Dendritic cell treated with granulocyte-macrophage colony-stimulating factor and Interleukin-4, amounts not matched to agents 40 ng/mL and 50 ng/mL, for 4 days (primary cell): ENCODE results near the gene NHP2.

Experiments
- H3K27ac Mint-ChIP-seq: one replicate; pipeline ENCODE4 v1.8.0; 2022; ENCODE audit warnings: mild to moderate bottlenecking, mixed read lengths
- H3K27me3 Mint-ChIP-seq: one replicate; pipeline ENCODE4 v1.8.0; 2022; ENCODE audit warnings: mild to moderate bottlenecking, mixed read lengths
- H3K36me3 Mint-ChIP-seq: one replicate; pipeline ENCODE4 v1.8.0; 2022; ENCODE audit warnings: low read depth, mixed read lengths
- H3K4me1 Mint-ChIP-seq: one replicate; pipeline ENCODE4 v1.8.0; 2022; ENCODE audit warnings: low read depth, mixed read lengths
- H3K4me3 Mint-ChIP-seq: one replicate; pipeline ENCODE4 v1.8.0; 2022; ENCODE audit warnings: mild to moderate bottlenecking, moderate library complexity, mixed read lengths
- H3K9me3 Mint-ChIP-seq: one replicate; pipeline ENCODE4 v1.8.0; 2022; ENCODE audit warnings: mixed read lengths
- intact Hi-C: fragments of 100-400 bp; cut with micrococcal nuclease; formaldehyde crosslinking; loops from one replicate; pipeline ENCODE4 v1.15.0; 2022

Gene NHP2

DNA sequence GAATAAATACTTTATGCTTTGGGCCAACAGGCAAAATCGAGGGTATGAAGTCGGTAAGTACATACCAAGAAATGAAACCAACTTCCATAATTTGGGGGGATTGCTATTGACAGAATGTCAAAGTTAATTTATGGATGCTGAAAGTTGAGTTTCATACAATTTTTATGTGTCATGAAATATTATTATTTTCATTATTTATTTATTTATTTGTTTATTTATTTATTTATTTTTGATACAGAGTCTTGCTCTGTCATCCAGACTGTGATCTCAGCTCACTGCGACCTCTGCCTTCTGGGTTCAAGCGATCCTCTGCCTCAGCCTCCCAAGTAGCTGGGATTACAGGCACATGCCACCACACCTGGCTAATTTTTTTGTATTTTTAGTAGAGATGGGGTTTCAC, 38.0 kb upstream of the NHP2 start:
- peaks cover 21% of the 10 kb centered on the region for H3K4me1 Mint-ChIP-seq
- H3K4me3 Mint-ChIP-seq = no peak overlapping the region
- H3K27ac Mint-ChIP-seq = no peak overlapping the region
- no peaks in the 10 kb centered on the region for H3K36me3 Mint-ChIP-seq
- no peaks in the 10 kb centered on the region for H3K9me3 Mint-ChIP-seq
- H3K27me3 Mint-ChIP-seq = peaks cover 17% of the 10 kb centered on the region
- intact Hi-C loops = no loop called here

DNA sequence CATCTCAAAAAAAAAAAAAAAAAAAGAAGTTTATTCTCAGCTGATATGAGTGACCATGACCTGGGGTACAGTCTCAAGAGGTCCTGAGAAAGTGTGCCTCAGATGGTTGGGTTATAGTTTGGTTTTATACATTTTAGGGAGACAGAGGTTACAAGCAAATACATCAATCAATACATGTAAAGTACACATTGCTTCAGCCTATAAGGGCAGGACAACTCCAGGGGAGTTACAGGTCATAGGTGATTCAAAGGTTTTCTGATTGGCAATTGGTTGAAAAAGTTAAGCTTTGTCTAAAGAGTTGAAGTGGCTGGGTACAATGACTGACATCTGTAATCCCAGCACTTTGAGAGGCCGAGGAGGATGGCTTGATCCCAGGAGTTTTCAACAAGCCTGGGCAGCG, 35.7 kb upstream of the NHP2 start:
- Mint-ChIP-seq H3K9me3 (no peaks in the 10 kb centered on the region), H3K27me3 (peaks cover 12% of the 10 kb centered on the region), H3K36me3 (no peaks in the 10 kb centered on the region), H3K4me1 (peaks cover 27% of the 10 kb centered on the region), H3K4me3 (no peak overlapping the region), H3K27ac (no peak overlapping the region)
- intact Hi-C loops = no loop called here

DNA sequence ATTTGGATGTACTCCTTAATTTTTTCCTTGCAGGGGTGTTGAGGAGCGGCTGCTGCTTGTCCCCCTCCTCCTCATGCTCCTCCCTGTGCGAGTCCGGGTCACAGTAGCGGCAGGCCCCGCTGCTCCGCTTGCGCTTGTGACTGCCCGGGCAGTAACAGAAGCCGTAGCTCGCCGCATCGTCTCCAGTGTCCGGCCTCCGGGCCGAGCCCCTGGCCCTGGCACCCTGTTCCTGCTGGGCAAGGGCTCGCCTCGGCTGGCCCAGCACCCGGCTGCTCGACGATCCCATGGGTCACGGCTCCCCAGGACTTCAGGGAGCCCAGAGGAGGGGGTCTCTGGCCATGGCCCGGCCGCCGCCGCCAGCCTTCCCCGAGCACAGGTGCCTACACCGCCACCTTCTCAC, 33.3 kb upstream of the NHP2 start, which contains the start of gene GMCL2:
TSS of gene GMCL2 (minus strand) at position 358 of the 400 bp plus-strand sequence. CDS start at position 286, 72 bp downstream.
- no peak within 1 kb of the TSS for H3K4me3 Mint-ChIP-seq
- H3K27ac Mint-ChIP-seq = no peak within 1 kb of the TSS
- no peaks in the 10 kb centered on the region for H3K36me3 Mint-ChIP-seq
- H3K9me3 Mint-ChIP-seq = no peaks in the 10 kb centered on the region
- peaks cover 20% of the 10 kb centered on the region for H3K4me1 Mint-ChIP-seq
- H3K27me3 Mint-ChIP-seq = no peaks in the 10 kb centered on the region
- intact Hi-C loops = no loop called here

DNA sequence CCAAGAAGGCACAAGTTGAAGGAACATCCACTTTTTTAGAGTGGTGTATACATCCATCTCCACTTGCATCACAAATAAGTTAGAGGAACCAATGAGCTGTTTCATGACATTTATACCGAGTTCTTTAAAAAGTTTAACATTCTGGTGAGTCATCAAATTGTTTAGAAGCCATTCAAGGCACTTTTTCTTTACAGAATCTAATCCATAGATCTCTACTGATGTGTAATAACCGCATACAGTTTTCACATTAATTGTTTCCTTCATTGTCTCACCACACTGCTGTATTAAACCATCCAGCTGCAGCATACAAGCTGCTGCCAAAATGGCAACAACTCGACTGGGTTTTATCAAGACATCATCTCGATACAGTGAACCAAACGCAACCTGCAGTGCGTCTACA, 32.7 kb upstream of the NHP2 start:
- Mint-ChIP-seq H3K36me3 (no peaks in the 10 kb centered on the region), H3K27me3 (no peaks in the 10 kb centered on the region)
- intact Hi-C loops = no loop called here

DNA sequence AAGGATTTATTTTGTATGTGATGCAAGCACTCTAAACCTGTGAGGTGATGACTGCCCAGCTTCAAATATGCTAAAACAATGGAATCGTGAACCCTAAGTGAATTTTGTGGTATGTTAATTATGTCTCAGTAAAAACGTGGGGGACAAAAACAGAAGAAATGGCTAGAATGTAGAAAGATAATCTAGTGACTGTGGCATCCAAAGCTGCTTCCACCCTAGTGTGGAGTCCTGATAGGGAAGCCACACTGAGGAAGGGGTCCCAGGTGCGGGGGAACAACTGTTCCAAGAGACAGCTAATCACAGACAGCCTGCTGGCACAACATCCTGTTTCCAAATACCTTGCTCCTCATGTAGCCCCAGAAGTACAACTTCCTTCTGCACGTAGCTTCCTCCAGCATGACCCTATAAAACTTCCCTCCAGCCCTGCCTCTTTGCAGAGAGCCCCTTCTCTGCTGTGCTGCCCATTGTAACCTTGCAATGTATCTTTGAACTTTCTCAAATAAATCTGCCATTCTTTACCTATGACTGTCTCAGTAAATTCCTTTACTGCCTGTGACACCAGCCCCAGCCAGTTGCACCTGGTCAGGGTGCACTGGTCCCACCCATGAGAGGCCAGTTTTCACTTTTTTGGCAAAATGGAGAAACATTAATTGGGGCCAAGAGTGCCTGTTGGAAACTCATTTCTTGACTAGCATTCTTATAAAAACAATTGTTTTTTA, 28.6 kb upstream of the NHP2 start:
- Mint-ChIP-seq H3K36me3 (no peaks in the 10 kb centered on the region), H3K4me1 (peaks cover 25% of the 10 kb centered on the region), H3K9me3 (no peaks in the 10 kb centered on the region), H3K27me3 (no peaks in the 10 kb centered on the region), H3K4me3 (no peak overlapping the region), H3K27ac (no peak overlapping the region)
- intact Hi-C loops = no loop called here

More for the DNA sequence above, 32.7 kb upstream of the NHP2 start:
- Mint-ChIP-seq H3K4me1 (peaks cover 25% of the 10 kb centered on the region), H3K9me3 (no peaks in the 10 kb centered on the region), H3K4me3 (no peak overlapping the region), H3K27ac (no peak overlapping the region)

DNA sequence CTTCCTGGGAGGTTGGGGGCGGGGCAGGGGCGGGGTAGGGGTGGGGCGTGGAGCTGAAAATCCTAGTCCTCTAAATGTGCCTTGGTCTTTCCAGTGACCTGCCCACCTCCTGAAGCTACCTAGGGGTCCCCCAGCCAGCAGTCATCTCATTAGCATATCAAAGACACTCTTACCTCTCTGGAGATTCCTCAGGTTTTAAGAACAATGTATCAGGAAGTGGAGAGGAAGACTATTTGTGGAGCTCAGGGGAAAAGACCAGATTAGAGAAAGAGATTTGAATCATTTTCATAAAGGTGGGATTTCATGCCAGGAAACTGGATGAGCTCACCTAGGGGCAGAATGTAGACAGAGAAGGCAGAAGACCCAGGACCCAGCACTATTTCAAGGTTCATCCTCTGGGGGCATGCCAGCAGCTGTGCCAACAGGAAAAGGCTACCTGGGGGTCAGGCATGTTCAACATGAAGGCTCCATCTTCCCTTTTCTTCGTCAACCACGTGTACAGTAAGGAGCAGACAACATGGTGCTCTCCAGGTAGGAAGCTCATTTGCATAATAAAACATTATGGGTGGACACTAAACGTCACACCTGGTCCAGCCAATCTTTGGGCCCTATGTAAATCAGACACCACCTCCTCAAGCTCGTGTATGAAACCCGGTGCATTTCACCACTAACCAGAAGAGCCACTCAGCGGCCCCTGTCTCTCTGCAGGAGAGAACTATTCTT, 26.6 kb upstream of the NHP2 start:
- peaks cover 12% of the 10 kb centered on the region for H3K4me1 Mint-ChIP-seq
- H3K36me3 Mint-ChIP-seq = no peaks in the 10 kb centered on the region
- intact Hi-C loops = no loop called here
- H3K4me3 Mint-ChIP-seq = no peak overlapping the region
- H3K9me3 Mint-ChIP-seq = no peaks in the 10 kb centered on the region
- H3K27ac Mint-ChIP-seq = no peak overlapping the region
- no peaks in the 10 kb centered on the region for H3K27me3 Mint-ChIP-seq

DNA sequence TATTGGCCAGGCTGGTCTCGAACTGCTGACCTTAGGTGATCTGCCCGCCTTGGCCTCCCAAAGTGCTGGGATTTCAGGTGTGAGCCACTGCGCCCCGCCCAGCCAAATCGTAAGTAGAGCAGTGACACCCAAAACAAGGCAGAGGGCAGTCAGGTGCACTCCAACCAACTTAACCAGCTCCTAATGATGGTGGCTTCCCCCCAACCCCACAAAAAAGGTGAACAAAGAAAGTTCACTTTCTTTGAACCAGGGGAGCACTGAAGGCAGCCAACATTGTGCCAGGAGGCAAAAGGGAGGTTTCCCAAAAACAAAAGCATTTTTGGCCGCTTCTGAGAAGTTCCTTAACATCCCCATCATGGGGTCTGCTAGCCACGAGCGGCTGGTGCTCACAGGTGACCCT, 23.9 kb upstream of the NHP2 start:
- intact Hi-C loops = no loop called here
- H3K27me3 Mint-ChIP-seq = no peaks in the 10 kb centered on the region
- H3K4me3 Mint-ChIP-seq = no peak overlapping the region
- no peak overlapping the region for H3K27ac Mint-ChIP-seq
- H3K9me3 Mint-ChIP-seq = no peaks in the 10 kb centered on the region
- peaks cover 10% of the 10 kb centered on the region for H3K4me1 Mint-ChIP-seq
- H3K36me3 Mint-ChIP-seq = no peaks in the 10 kb centered on the region

DNA sequence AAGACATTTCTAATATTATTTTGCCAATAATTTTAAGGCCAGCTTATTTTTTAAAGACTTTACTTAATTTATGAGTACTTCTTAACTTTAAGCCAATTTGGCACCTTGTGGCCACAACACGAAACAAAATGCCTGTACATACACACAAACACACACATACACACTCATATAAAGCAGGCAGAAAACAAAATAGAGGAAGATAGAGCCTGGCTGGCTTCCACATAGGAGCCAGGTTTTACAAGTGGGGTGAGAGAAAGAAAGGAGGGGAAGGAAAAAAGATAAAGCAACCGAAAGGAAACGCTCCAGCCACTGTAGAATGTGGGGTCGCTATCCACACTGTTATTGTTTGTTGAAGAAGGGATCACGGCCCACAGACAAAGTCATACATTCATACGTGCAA, 23.1 kb upstream of the NHP2 start:
- no peak overlapping the region for H3K27ac Mint-ChIP-seq
- no peaks in the 10 kb centered on the region for H3K27me3 Mint-ChIP-seq
- no peaks in the 10 kb centered on the region for H3K9me3 Mint-ChIP-seq
- no peaks in the 10 kb centered on the region for H3K36me3 Mint-ChIP-seq
- H3K4me3 Mint-ChIP-seq = no peak overlapping the region
- peaks cover 3% of the 10 kb centered on the region for H3K4me1 Mint-ChIP-seq
- intact Hi-C loops = no loop called here

DNA sequence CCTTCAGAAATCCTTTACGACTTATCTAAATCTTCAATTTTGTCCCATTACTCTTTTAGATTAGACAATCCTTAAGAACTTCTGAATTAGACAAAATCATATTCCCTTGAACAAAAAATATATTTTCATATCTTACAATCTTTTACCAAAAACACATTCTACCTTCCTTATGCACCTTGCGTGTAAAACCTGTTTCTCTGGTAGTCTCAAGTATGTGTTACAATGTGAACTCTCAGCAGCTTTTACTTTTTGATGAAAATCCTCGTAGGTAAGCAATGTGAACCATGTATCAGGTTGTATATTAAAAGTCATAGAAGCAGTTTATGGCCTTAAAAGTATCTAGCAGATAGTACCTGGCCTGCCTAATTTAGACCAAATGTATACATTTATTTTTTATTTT, 20.8 kb upstream of the NHP2 start:
- Mint-ChIP-seq H3K36me3 (no peaks in the 10 kb centered on the region), H3K9me3 (no peaks in the 10 kb centered on the region), H3K27me3 (peaks cover 4% of the 10 kb centered on the region), H3K4me1 (no peaks in the 10 kb centered on the region), H3K27ac (no peak overlapping the region), H3K4me3 (no peak overlapping the region)
- intact Hi-C loops = no loop called here

DNA sequence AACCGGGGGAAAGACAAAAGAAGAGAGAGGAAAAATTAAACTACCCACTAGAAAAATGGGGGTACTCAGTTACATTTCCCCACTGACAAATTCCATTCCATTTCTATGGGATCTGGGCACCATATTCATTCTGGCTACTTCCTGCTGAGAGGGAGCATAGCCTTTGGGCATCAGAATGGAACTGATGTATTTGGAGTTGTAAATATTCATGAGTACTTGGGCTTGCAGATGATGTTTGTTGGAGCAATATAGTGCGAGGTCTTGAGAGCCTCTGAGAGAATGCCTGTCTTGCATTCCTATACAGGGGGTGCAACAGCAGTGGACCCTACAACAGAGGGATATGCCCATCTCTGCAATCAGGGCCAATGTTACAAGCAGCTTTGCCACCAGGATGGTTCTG, 16.8 kb upstream of the NHP2 start:
- Mint-ChIP-seq H3K36me3 (no peaks in the 10 kb centered on the region), H3K4me1 (no peaks in the 10 kb centered on the region), H3K4me3 (no peak overlapping the region), H3K27me3 (peaks cover 8% of the 10 kb centered on the region), H3K9me3 (no peaks in the 10 kb centered on the region), H3K27ac (no peak overlapping the region)
- intact Hi-C loops = no loop called here

DNA sequence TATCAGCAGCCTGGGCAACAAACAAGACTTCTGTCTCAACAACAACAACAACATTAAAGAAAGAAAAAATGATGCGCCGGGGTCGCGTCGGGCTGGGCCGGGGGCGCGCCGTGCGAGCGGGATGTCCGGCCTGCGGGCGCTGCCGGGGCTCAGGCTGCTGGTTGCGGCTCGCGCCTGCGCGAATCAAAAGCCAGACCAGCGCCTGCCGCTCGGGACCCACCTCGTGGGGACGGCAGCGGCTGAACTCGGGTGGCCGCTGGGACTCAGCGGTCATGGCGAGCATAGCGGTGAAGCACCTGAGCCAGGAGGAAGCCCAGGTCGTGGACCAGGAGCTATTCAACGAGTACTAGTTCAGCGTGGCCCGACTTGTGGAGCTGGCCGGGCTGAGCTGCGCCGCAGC, 11.9 kb upstream of the NHP2 start:
- no peaks in the 10 kb centered on the region for H3K36me3 Mint-ChIP-seq
- H3K4me1 Mint-ChIP-seq = peaks cover 12% of the 10 kb centered on the region
- peaks cover 38% of the 10 kb centered on the region for H3K27me3 Mint-ChIP-seq
- H3K27ac Mint-ChIP-seq = no peak overlapping the region
- no peak overlapping the region for H3K4me3 Mint-ChIP-seq
- intact Hi-C loops = no loop called here
- no peaks in the 10 kb centered on the region for H3K9me3 Mint-ChIP-seq

DNA sequence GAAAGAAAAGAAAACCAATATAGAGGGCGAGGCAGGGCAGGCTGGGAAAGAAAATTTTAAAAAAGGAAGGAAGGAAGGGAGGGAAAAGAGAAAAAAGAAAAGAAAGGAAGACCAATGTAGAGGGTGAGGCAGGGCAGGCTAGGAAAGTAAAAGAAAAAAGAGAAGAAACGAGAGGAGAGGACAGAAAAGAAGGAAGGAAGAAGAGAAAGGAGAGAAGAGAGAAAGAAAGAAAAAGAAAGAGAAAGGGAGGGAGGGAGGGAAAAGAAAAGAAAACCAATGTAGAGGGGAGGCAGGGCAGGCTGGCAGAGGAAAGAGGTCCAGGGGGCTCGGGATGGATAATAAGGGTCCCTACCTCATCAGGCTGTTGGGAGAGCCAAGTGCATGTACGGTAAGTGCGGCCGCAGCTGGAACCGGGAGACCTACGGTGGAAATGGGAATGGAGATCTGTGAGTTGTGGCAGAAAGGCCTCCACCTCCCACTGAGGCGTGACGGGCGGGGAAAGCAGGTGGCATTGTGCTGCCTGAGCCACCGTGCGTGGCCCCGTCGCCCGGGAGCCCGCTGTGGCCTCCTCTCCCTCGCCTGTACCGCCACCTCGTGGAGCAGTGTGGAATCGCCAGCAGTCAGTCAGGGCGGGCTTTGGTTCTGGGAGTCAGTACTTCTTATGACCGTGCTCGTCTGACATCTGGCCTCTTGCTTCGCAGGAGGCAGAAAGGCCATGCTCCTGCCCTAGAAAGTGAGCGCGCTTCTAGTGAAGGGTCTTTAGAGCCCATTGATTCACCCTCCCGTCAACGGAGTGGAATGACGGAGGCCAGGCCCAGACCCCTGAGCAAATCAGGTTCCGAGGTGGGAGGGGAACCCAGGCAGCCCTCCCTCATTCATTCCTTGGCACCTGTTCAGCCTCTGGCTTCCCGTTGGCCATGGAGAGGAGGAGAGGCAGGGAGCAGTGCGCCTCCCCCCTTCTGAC, 10.4 kb upstream of the NHP2 start:
- H3K27ac Mint-ChIP-seq = no peak overlapping the region
- H3K27me3 Mint-ChIP-seq = peaks cover 37% of the 10 kb centered on the region
- intact Hi-C loops = loop anchor here (1.0 kb wide), 1 partner anchor 88 kb away; no protein-coding TSS in a partner anchor
- H3K9me3 Mint-ChIP-seq = no peaks in the 10 kb centered on the region
- H3K36me3 Mint-ChIP-seq = no peaks in the 10 kb centered on the region
- H3K4me1 Mint-ChIP-seq = peaks cover 17% of the 10 kb centered on the region
- peak overlapping the region; percentile 54 for H3K4me3 Mint-ChIP-seq

DNA sequence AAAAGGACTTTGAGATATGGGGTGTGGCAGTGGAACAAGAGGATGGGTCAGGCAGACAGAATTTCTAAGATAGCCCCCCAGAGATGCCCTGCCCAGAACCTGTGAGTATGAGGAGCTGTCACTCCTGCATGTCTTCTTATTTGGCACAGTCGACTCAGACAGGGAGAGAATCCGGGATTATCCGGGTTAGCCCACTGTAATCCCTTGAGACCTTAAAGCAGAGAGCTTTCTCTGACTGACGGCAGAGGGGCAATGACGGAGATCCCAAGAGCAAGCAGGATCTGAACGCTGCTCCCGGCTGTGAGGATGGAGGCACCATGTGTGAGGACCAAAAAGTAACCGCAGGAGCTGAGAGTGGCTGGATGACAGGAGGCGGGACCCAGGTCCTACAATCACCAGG, 8.8 kb upstream of the NHP2 start:
- Mint-ChIP-seq H3K27me3 (peaks cover 37% of the 10 kb centered on the region), H3K36me3 (no peaks in the 10 kb centered on the region), H3K9me3 (no peaks in the 10 kb centered on the region), H3K27ac (no peak overlapping the region), H3K4me3 (no peak overlapping the region), H3K4me1 (peaks cover 17% of the 10 kb centered on the region)
- intact Hi-C loops = no loop called here

DNA sequence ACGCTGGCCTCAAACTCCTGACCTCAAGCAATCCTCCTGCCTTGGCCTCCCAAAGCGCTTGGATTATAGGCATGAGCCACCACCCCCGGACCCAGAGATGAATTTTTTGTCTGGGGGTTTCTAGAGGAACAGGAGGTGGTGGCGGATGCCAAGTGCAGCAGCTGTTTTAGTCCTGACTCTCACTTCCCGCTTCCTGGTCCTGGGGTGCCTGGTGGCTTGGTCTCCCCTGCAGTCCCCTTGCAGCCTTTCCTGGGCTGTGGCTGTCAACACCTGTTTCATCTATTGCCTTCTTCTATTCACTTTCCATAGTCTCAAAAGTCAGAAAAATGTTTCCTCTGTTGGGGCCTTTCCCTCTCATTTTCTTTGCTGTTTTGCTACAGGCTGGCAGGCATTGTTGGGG, 6.5 kb upstream of the NHP2 start:
- no peak overlapping the region for H3K4me3 Mint-ChIP-seq
- H3K27me3 Mint-ChIP-seq = peaks cover 30% of the 10 kb centered on the region
- no peaks in the 10 kb centered on the region for H3K36me3 Mint-ChIP-seq

More for the DNA sequence above, 6.5 kb upstream of the NHP2 start:
- intact Hi-C loops = no loop called here
- peaks cover 17% of the 10 kb centered on the region for H3K4me1 Mint-ChIP-seq
- no peak overlapping the region for H3K27ac Mint-ChIP-seq
- no peaks in the 10 kb centered on the region for H3K9me3 Mint-ChIP-seq
